ENCODE results near the gene LIPC. TPM values are rescaled to one million over a fixed set of nuclear protein-coding genes. Genes with fewer than 3 reads are reported as not detected.

LIPC gene
- total and polyA plus RNA-seq, 10 of the 15 experiments (the other 5 are each of a cell fraction or from before 2014, with no cell fraction given): 0.06 to 0.31 (median 0.16) TPM; not detected in 1

DNA sequence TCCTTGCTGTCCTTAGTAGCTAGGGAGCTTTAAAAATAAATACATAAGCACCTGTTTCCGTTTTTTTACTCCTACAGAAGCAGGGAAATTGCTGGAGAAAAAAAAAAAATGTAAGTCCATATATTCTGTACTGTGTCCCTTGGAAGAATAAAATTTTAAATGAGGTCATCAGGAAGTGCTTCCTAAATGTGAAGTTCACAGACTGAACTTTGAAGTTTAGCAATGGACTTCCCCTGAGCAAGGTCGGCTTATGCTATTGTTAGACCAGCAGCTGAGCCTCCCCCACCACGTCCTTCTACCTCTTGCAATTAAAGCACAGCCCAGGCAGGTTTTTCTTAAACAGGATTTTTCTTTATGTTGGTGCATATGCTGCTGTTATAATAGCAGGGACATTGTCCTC, 26.3 kb downstream of the LIPC start (continued):
- no peak for TF ChIP-seq SMARCA5 (IDR thresholded peaks at IDR 0.05)
- TF ChIP-seq, protein P1, sequence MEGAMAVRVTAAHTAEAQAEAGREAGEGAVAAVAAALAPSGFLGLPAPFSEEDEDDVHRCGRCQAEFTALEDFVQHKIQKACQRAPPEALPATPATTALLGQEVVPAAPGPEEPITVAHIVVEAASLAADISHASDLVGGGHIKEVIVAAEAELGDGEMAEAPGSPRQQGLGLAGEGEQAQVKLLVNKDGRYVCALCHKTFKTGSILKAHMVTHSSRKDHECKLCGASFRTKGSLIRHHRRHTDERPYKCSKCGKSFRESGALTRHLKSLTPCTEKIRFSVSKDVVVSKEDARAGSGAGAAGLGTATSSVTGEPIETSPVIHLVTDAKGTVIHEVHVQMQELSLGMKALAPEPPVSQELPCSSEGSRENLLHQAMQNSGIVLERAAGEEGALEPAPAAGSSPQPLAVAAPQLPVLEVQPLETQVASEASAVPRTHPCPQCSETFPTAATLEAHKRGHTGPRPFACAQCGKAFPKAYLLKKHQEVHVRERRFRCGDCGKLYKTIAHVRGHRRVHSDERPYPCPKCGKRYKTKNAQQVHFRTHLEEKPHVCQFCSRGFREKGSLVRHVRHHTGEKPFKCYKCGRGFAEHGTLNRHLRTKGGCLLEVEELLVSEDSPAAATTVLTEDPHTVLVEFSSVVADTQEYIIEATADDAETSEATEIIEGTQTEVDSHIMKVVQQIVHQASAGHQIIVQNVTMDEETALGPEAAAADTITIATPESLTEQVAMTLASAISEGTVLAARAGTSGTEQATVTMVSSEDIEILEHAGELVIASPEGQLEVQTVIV (IDR thresholded peaks at IDR 0.05; ENCODE audit: borderline replicate concordance, partially characterized antibody): no peak
- TF ChIP-seq RFX5 (IDR thresholded peaks at IDR 0.05; ENCODE audit: low read depth, low read length): no peak
- TF ChIP-seq TAF1 (IDR thresholded peaks at IDR 0.05; ENCODE audit: borderline replicate concordance, low read depth, low read length): no peak
- TF ChIP-seq SIX5 (IDR thresholded peaks at IDR 0.05; ENCODE audit: low read depth, low read length, severe bottlenecking): no peak
- TF ChIP-seq, protein P2, sequence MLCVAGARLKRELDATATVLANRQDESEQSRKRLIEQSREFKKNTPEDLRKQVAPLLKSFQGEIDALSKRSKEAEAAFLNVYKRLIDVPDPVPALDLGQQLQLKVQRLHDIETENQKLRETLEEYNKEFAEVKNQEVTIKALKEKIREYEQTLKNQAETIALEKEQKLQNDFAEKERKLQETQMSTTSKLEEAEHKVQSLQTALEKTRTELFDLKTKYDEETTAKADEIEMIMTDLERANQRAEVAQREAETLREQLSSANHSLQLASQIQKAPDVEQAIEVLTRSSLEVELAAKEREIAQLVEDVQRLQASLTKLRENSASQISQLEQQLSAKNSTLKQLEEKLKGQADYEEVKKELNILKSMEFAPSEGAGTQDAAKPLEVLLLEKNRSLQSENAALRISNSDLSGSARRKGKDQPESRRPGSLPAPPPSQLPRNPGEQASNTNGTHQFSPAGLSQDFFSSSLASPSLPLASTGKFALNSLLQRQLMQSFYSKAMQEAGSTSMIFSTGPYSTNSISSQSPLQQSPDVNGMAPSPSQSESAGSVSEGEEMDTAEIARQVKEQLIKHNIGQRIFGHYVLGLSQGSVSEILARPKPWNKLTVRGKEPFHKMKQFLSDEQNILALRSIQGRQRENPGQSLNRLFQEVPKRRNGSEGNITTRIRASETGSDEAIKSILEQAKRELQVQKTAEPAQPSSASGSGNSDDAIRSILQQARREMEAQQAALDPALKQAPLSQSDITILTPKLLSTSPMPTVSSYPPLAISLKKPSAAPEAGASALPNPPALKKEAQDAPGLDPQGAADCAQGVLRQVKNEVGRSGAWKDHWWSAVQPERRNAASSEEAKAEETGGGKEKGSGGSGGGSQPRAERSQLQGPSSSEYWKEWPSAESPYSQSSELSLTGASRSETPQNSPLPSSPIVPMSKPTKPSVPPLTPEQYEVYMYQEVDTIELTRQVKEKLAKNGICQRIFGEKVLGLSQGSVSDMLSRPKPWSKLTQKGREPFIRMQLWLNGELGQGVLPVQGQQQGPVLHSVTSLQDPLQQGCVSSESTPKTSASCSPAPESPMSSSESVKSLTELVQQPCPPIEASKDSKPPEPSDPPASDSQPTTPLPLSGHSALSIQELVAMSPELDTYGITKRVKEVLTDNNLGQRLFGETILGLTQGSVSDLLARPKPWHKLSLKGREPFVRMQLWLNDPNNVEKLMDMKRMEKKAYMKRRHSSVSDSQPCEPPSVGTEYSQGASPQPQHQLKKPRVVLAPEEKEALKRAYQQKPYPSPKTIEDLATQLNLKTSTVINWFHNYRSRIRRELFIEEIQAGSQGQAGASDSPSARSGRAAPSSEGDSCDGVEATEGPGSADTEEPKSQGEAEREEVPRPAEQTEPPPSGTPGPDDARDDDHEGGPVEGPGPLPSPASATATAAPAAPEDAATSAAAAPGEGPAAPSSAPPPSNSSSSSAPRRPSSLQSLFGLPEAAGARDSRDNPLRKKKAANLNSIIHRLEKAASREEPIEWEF (IDR thresholded peaks at IDR 0.05; ENCODE audit: insufficient replicate concordance, low read depth, low read length): no peak
- no peak for TF ChIP-seq EZH2 (IDR thresholded peaks at IDR 0.05; ENCODE audit: borderline replicate concordance, control insufficient read depth, low read depth, low read length)
- 0 out of 2 replicates have a peak, but pooled peaks have one; percentile 62 for TF ChIP-seq TCF12 (IDR thresholded peaks at IDR 0.05; ENCODE audit: low read depth, low read length)
- TF ChIP-seq BCL11A (IDR thresholded peaks at IDR 0.05; ENCODE audit: low read depth, low read length): peak; percentile 69
- TF ChIP-seq CHD2 (IDR thresholded peaks at IDR 0.05; ENCODE audit: borderline replicate concordance, low read depth, low read length): peak; percentile 41; the same call in 1 of the 2 replicates
- TF ChIP-seq, protein P3, sequence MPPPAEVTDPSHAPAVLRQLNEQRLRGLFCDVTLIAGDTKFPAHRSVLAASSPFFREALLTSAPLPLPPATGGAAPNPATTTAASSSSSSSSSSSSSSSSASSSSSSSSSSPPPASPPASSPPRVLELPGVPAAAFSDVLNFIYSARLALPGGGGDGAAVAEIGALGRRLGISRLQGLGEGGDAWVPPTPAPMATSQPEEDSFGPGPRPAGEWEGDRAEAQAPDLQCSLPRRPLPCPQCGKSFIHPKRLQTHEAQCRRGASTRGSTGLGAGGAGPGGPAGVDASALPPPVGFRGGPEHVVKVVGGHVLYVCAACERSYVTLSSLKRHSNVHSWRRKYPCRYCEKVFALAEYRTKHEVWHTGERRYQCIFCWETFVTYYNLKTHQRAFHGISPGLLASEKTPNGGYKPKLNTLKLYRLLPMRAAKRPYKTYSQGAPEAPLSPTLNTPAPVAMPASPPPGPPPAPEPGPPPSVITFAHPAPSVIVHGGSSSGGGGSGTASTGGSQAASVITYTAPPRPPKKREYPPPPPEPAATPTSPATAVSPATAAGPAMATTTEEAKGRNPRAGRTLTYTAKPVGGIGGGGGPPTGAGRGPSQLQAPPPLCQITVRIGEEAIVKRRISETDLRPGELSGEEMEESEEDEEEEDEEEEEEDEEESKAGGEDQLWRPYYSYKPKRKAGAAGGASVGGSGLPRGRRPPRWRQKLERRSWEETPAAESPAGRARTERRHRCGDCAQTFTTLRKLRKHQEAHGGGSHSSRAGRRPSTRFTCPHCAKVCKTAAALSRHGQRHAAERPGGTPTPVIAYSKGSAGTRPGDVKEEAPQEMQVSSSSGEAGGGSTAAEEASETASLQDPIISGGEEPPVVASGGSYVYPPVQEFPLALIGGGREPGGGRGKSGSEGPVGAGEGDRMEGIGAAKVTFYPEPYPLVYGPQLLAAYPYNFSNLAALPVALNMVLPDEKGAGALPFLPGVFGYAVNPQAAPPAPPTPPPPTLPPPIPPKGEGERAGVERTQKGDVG (CRISPR knock-in tag; IDR thresholded peaks at IDR 0.05): no peak
- TF ChIP-seq LARP7 (IDR thresholded peaks at IDR 0.05): no peak
- no peak for TF ChIP-seq ZNF24 (IDR thresholded peaks at IDR 0.05)
- TF ChIP-seq NFIC (IDR thresholded peaks at IDR 0.05; ENCODE audit: low read depth, low read length): no peak; the same call in 1 of the 2 replicates
- no peak for TF ChIP-seq POLR2AphosphoS5 (IDR thresholded peaks at IDR 0.05; ENCODE audit: low read length)
- TF ChIP-seq ZNF384 (IDR thresholded peaks at IDR 0.05; ENCODE audit: borderline replicate concordance, low read depth, low read length): no peak
- TF ChIP-seq POLR2A (IDR thresholded peaks at IDR 0.05; ENCODE audit: low read depth, low read length): no peak
- TF ChIP-seq NFYB (IDR thresholded peaks at IDR 0.05; ENCODE audit: insufficient read depth, low read depth, low read length): no peak
- TF ChIP-seq SREBF1 (IDR thresholded peaks at IDR 0.05; ENCODE audit: low read length): no peak
- TF ChIP-seq STAT1 (conservative IDR thresholded peaks at IDR 0.05): no peak

Data from GM12878 (cell line).